Keratinocyte (primary cell): ENCODE data around the gene C10orf90. TPM values are rescaled to one million over a fixed set of nuclear protein-coding genes. Genes with fewer than 3 reads are reported as not detected.

Source experiments
- DNase-seq: peaks from one replicate; pipeline ENCODE4 v3.0.0-alpha.2; 2011; ENCODE audit warnings: low read depth, missing footprints, low spot score
- FAIRE-seq: peaks from 2 replicates; lab custom pipeline; 2011; peaks lifted over from hg19 to GRCh38; lab: Jason Lieb, UNC
- H2AFZ ChIP-seq: 2 replicates; pipeline ENCODE4 v1.6.0; 2012; ENCODE audit warnings: low read length, control low read depth, inconsistent platforms; ENCODE audit not compliant: control insufficient read depth
- H3K27ac ChIP-seq: 2 replicates; pipeline ENCODE4 v1.5.1; 2011; ENCODE audit warnings: low read length; ENCODE audit not compliant: control insufficient read depth, insufficient read depth
- H3K27me3 ChIP-seq: 3 replicates; pipeline ENCODE4 v1.6.0; 2011; ENCODE audit warnings: low read length; ENCODE audit not compliant: control insufficient read depth, insufficient read depth; ENCODE audit errors: extremely low read depth
- H3K36me3 ChIP-seq, 2 experiments: 2 replicates in 1 of 2; 3 replicates in 1 of 2; pipeline ENCODE4 v1.5.1; 2011; ENCODE audit warnings: low read length in 2 of 2, mild to moderate bottlenecking in 1 of 2; ENCODE audit not compliant: control insufficient read depth in 2 of 2, insufficient read depth in 2 of 2; ENCODE audit errors: extremely low read depth in 1 of 2
- H3K4me1 ChIP-seq: 3 replicates; pipeline ENCODE4 v1.5.1; 2011; ENCODE audit warnings: low read length; ENCODE audit not compliant: control insufficient read depth, insufficient read depth; ENCODE audit errors: extremely low read depth
- H3K4me2 ChIP-seq: 3 replicates; pipeline ENCODE4 v1.6.0; 2011; ENCODE audit warnings: low read depth, low read length; ENCODE audit not compliant: control insufficient read depth, insufficient read depth; ENCODE audit errors: extremely low read depth
- H3K4me3 ChIP-seq, 3 experiments: fragments of 200-600 bp in 1 of 3; sonication (generic) in 1 of 3; 2 replicates in 2 of 3; 3 replicates in 1 of 3; pipeline ENCODE4 v1.5.1; 2011 to 2016; ENCODE audit warnings: low read length in 3 of 3, mild to moderate bottlenecking in 3 of 3, control low read depth in 2 of 3, inconsistent platforms in 1 of 3, low read depth in 1 of 3, mixed read lengths in 1 of 3, mixed run types in 1 of 3, moderate library complexity in 1 of 3; ENCODE audit not compliant: control insufficient read depth in 2 of 3, insufficient read depth in 2 of 3; ENCODE audit errors: extremely low read depth in 1 of 3
- H3K79me2 ChIP-seq: 2 replicates; pipeline ENCODE4 v1.6.0; 2012; ENCODE audit warnings: low read length; ENCODE audit not compliant: control insufficient read depth, insufficient read depth
- H3K9ac ChIP-seq: 3 replicates; pipeline ENCODE4 v1.6.0; 2011; ENCODE audit warnings: low read length; ENCODE audit not compliant: control insufficient read depth, insufficient read depth; ENCODE audit errors: extremely low read depth
- H3K9me1 ChIP-seq: 3 replicates; pipeline ENCODE4 v1.6.0; 2011; ENCODE audit warnings: low read length; ENCODE audit not compliant: control insufficient read depth, insufficient read depth; ENCODE audit errors: extremely low read depth
- H3K9me3 ChIP-seq: 2 replicates; pipeline ENCODE4 v1.5.1; 2012; ENCODE audit warnings: low read depth, low read length; ENCODE audit not compliant: control insufficient read depth
- H4K20me1 ChIP-seq: 3 replicates; pipeline ENCODE4 v1.6.0; 2011; ENCODE audit warnings: low read length; ENCODE audit not compliant: control insufficient read depth, insufficient read depth; ENCODE audit errors: extremely low read depth
- CTCF ChIP-seq, 3 experiments: IDR thresholded peaks in 1 of 3; conservative IDR thresholded peaks in 1 of 3; optimal IDR thresholded peaks in 1 of 3; 2 replicates in 2 of 3; 3 replicates in 1 of 3; pipeline versions ENCODE3 to v1.5.1; 2011; ENCODE audit warnings: low read length in 3 of 3, mild to moderate bottlenecking in 3 of 3, moderate library complexity in 2 of 3, control low read depth in 1 of 3, inconsistent platforms in 1 of 3; ENCODE audit not compliant: insufficient read depth in 2 of 3; ENCODE audit errors: extremely low read depth in 1 of 3
- EZH2 ChIP-seq: IDR thresholded peaks from one replicate; pipeline ENCODE4 v1.6.1; 2012; ENCODE audit warnings: inconsistent platforms, mild to moderate bottlenecking, low read length, moderate library complexity
- dilution Hi-C: fragments of 300-500 bp; cut with MboI; formaldehyde crosslinking; loops from one replicate; pipeline ENCODE4 v1.7.0; 2020; ENCODE audit warnings: low sequenced_read_pairs; ENCODE audit not compliant: extremely low pct_ligation_motif_present
- polyA plus RNA-seq, 5 experiments: library from polyadenylated mRNA; depleted of rRNA in 3 of 5; stranded (reverse) in 3 of 5; stranded (forward) in 1 of 5; unstranded in 1 of 5; fragments of >200 nt; gene quantifications; 1 replicate in 1 of 5; 2 replicates in 3 of 5; 3 replicates in 1 of 5; pipeline versions ENCODE4 v1.2.1 to v1.2.3, GENCODE V29; 2011 to 2012; ENCODE audit warnings: missing spikeins in 2 of 5, low read depth in 1 of 5, low replicate concordance in 1 of 5

The C10orf90 gene
- polyA plus RNA-seq, 1 donor (not counting 4 experiments of a cell fraction or from before 2014, with no cell fraction given) = not detected

GRCh38 chr10:126565871-126566270 is 104.6 kb downstream of the C10orf90 start:
- no peak overlapping the region for H3K4me2 ChIP-seq
- DNase-seq (no peak), FAIRE-seq (no peak)
- no peak for TF ChIP-seq EZH2
- no peak for TF ChIP-seq CTCF (optimal IDR thresholded peaks at IDR 0.05 in 1 of 3, IDR thresholded peaks at IDR 0.05 in 1 of 3, conservative IDR thresholded peaks at IDR 0.05 in 1 of 3; ENCODE audit: extremely low read depth in 1 of 3, insufficient read depth in 2 of 3, low read length in 3 of 3)
- no peaks in the 10 kb centered on the region for H3K27me3 ChIP-seq
- no peak overlapping the region for H3K4me3 ChIP-seq
- no peak overlapping the region for H2AFZ ChIP-seq
- no peaks in the 10 kb centered on the region for H3K9me1 ChIP-seq
- H3K9me3 ChIP-seq = no peaks in the 10 kb centered on the region
- no peaks in the 10 kb centered on the region for H4K20me1 ChIP-seq
- no peaks in the 10 kb centered on the region for H3K4me1 ChIP-seq
- H3K36me3 ChIP-seq = no peaks in the 10 kb centered on the region
- dilution Hi-C loops = no loop called here
- H3K9ac ChIP-seq = no peak overlapping the region
- H3K79me2 ChIP-seq = no peaks in the 10 kb centered on the region
- no peak overlapping the region for H3K27ac ChIP-seq

- Histone ChIP-seq H3K4me1 (no peaks in the 10 kb centered on the region), H3K27ac (no peak overlapping the region), H3K36me3 (no peaks in the 10 kb centered on the region), H3K9me3 (no peaks in the 10 kb centered on the region), H3K9ac (no peak overlapping the region), H3K79me2 (no peaks in the 10 kb centered on the region), H3K27me3 (no peaks in the 10 kb centered on the region), H2AFZ (no peak overlapping the region), H3K4me3 (no peak overlapping the region), H4K20me1 (no peaks in the 10 kb centered on the region), H3K4me2 (no peak overlapping the region), H3K9me1 (no peaks in the 10 kb centered on the region)
- TF ChIP-seq CTCF (optimal IDR thresholded peaks at IDR 0.05 in 1 of 3, IDR thresholded peaks at IDR 0.05 in 1 of 3, conservative IDR thresholded peaks at IDR 0.05 in 1 of 3; ENCODE audit: extremely low read depth in 1 of 3, insufficient read depth in 2 of 3, low read length in 3 of 3) (no peak), EZH2 (no peak)
- DNase-seq (no peak), FAIRE-seq (no peak)
- dilution Hi-C loops = no loop called here
These were observed 105.1 kb downstream of the C10orf90 start for GRCh38 chr10:126565441-126565840.
